Measurements from ENCODE around the gene PLVAP. TPM values are rescaled to one million over a fixed set of nuclear protein-coding genes. Genes with fewer than 3 reads are reported as not detected.

PLVAP gene
- total RNA-seq, 1 donor from 2014 or later: 0.99 TPM

DNA sequence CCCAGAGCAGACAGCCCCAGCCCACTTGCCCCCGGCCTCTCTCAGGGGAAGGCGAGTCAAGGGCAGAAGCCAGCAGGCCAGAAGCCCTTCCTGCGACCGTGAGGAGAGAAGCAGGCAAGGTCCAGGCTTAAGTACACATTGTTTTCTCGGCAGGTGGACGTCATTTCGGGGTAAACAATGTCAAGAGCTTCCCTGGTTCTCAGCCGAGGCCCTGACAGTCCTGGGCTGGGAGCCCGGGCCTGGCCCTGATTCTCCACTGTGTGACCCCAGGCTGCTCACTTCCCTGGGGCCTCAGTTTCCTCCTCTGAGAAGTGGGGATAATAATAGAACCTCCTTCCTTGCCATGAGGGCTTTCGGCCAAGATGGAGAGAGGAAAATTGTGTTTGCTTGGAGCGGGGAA lies 19.4 kb downstream of the PLVAP start:
- DNase-seq (ENCODE audit: low read depth in 2 of 2): no peak

DNA sequence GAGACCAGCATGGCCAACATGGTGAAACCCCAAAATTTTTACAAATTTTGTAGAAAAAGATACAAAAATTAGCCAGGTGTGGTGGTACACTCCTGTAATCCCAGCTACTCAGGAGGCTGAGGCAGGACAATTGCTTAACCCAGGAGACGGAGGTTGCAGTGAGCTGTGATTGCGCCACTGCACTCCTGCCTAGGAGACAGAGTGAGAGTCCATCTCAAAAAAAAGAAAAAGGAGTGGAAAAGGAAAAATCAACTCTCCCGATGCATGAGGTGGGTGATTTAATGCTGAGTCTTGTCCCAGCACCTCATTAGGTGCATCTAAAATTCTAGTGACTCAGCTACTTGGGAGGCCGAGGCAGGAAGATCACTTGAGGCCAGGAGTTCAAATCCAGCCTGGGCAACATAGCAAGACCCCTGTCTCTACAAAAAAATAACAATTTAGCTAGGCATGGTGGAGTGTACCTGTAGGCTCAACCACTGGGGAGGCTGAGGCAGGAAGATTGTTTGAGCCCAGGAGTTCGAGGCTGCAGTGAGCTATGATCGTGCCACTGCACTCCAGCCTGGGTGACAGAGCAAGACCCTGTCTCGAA lies 20.0 kb downstream of the PLVAP start:
- DNase-seq (ENCODE audit: low read depth in 2 of 2): no peak

GRCh38 chr19:17353386-17353785 lies 23.8 kb downstream of the PLVAP start:
- DNase-seq (ENCODE audit: low read depth in 2 of 2): no peak

DNA sequence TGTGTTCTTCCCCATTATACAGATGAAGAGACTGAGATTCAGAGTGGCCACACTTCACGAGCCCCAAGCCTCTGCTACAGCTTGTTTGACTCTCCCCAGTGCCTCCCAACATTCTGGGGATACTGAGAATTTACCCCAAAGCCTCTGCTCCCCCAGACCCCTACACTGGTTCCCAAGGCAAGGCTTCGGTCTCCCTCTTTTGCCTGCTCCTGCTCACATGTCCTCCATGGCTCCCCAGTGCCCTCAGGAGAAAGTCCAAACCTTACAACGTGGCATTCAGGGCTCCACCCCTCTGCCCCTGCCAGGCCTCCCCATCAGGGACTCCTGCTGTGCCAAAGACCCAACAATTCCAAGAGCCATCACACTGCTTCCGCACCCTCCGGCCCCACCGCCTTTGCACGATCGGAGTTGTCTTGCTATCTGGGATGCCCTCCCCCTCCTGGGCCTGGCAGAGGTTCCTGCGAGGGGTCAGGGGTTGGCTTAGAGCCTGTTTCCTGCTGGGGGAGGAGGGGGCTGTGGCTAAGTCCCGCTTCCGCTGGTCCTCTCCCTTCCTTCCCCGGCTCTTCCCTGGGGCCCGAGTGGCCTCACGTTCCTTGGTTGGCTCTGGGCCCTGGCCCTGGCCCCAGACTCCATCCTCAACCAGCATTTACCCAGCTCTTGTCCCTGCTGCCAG lies 24.4 kb downstream of the PLVAP start:
- DNase-seq (ENCODE audit: low read depth in 2 of 2): peak in 1 of 2 donors; percentile 32

DNA sequence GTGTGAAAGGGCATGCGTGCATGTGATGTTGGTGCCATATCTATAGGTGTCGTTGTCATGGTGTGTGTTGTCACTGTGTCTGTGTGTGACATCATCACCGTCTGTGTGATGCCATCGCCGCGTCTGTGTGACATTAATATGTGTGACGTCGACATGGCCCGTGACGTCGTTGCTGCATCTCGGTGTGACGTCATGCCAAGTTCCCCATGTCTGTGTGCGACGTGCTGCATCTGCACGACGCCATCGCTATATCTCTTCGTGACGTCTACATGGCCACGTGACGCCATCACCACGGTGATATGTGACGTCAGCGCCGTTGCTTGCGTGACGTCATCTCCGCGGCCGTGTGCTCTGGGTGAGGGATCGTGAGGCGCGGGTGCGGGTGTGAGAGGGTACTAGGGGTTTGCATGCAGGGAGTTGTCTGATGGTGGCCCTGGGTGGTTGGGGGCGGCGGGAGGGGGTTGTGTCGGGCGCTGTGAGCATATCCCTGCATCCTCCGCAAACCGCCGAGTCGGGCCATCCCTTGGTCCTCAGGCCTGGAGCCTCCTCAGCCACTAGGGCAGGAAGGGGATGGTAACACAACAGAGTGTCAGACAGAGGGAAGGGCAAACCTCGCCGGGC lies 25.2 kb downstream of the PLVAP start:
- DNase-seq (ENCODE audit: low read depth in 2 of 2): no peak

DNA sequence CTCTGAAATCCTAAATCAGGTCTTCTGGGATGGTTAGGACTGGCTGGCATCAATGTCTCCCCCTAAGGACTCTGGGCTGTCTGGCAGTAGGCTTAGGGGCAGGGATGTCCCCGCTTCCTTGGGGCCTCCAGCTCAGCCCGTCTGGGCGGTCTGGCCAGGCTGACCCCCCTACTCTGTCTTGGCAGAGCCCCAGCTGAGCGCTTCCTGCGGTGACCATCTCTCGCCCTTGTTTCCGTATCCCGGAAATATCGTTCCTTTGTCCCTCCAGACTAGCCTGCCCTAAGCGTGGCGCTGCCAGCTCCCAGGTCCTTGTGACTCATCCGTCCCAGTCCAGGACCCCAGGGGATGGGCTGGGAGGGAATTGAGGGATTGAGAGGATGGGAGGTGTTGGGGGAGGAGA lies 28.4 kb downstream of the PLVAP start:
- DNase-seq (ENCODE audit: low read depth in 2 of 2): peak; percentile 88 to 92

DNA sequence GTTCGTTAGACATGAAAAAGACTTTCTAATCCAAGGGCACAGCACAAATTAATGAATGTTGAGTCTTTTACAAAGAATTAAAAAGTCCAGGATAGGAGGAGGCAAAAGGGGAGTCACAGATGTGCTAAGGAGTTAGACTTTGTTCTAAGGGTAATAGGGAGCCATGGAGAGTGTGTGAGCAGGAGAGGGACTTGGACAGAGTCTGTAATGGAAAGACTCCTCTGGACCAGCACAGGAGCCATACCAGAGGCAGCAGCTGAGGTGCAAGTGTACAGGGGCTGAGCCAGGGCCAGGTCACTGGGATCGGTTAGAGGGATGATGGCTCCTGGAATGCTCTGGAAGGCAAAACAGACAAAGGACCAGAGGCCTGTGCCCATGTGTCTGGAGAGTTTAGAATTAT lies 29.3 kb downstream of the PLVAP start:
- DNase-seq (ENCODE audit: low read depth in 2 of 2): no peak

DNA sequence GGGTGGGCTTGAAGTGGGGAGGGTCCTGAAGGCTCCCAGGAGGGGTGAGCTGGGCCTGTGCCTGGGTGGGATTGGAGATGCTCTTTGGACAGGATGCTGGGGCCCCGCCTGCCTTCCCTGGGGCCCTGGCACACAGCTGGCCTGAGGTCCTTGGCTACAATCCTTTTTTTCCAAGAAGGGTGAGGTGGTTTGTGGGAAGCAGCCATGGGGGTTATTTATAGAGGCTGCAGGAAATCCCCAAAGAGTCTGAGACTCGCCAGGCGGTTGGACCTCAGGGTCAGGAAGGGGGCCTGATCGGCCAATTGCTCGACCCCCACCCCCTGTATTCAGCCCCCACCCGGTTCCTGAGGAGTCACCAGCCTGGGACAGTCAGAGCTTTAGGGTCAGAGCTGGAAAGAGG lies 29.8 kb downstream of the PLVAP start:
- DNase-seq (ENCODE audit: low read depth in 2 of 2): peak in 1 of 2 donors; percentile 54

DNA sequence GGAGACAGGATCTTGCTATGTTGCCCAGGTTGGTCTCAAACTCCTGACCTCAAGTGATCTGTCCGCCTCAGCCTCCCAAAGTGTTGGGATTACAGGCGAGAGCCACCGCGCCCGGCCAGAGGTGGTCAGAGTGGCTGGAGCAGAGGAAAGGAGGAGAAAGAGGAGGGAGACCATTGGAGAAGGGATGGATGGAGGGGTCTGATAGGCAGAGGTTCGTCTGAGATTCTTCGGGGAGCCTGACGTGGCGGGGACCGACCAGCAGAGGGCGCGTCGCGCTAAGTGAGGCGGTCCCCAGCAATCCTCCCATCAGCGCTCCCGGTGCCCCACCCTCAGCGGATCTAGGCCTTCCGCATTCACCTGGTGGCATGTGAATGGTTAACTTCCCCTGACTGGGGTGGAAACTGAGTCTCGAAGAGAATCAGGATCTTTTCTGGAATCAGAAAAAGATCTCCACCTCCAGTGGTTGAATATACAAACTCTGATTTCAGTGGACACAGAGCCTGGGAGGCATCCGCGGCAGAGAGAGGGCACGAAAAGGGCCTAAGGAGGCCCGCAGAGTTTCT lies 31.0 kb downstream of the PLVAP start:
- DNase-seq (ENCODE audit: low read depth in 2 of 2): peak; percentile 64 to 77

DNA sequence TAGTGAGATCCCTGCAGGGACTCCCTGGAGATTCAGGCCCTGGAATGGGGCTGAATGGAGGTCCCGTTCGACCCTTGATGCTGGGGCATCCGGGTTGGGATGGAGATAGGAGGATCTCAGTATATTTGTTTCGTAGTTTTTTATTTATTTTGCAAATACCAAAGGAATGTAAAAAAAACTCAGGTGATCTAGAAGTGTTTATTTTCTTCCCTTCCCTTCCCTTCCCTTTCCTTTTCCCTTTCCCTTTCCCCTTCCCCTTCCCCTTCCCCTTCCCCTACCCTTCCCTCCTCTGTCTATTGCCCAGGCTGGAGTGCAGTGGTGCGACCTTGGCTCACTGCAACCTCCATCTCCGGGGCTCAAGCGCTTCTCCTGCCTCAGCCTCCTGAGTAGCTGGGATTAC lies 35.3 kb downstream of the PLVAP start:
- no peak for DNase-seq (ENCODE audit: low read depth in 2 of 2)

- no peak for DNase-seq (ENCODE audit: low read depth in 2 of 2)
Measured at GRCh38 chr19:17341386-17341785, 35.8 kb downstream of the PLVAP start.

- DNase-seq (ENCODE audit: low read depth in 2 of 2): no peak
Measured at GRCh38 chr19:17340871-17341357, 36.2 kb downstream of the PLVAP start.

GRCh38 chr19:17340302-17340870 lies 36.8 kb downstream of the PLVAP start:
- no peak for DNase-seq (ENCODE audit: low read depth in 2 of 2)

DNA sequence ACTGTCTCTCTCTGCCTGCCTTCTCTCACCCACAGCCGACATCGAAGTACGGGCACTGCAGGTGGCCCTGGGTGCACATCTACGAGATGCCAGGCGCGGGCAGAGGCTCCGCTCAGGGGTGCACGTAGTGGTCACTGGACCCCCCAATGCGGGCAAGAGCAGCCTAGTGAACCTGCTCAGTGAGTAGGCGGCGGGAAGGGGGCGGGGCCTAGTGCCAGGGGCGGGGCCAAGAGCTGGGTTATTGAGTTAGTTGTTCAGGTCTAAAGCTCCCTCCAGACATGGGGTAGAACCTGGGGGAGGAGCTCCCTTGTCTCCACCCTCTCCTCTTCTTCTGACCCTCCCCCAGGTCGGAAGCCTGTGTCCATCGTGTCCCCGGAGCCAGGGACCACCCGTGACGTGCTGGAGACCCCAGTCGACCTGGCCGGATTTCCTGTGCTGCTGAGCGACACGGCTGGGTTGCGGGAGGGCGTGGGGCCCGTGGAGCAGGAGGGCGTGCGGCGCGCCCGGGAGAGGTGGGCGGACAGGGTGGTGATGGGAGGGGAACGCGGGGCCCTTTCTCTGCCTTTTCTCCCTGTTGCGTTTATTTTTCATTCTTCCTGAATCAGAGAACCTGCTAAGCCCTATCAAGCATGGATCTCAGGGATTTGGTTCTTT lies 37.9 kb downstream of the PLVAP start:
- no peak for DNase-seq (ENCODE audit: low read depth in 2 of 2)

GRCh38 chr19:17338433-17339078 lies 38.6 kb downstream of the PLVAP start:
- no peak for DNase-seq (ENCODE audit: low read depth in 2 of 2)

GRCh38 chr19:17337675-17338432 lies 39.3 kb downstream of the PLVAP start:
- DNase-seq (ENCODE audit: low read depth in 2 of 2): no peak

- peak; percentile 98 to 99 for DNase-seq (ENCODE audit: low read depth in 2 of 2)
Measured at GRCh38 chr19:17336872-17337674, 40.1 kb downstream of the PLVAP start, which contains the start of gene GTPBP3. TSS of gene GTPBP3 (plus strand) at chr19:17337553. CDS start at chr19:17337612, 59 bp downstream.

- DNase-seq (ENCODE audit: low read depth in 2 of 2): no peak
Measured at GRCh38 chr19:17335575-17335974, 41.6 kb downstream of the PLVAP start.

Measured in lung microvascular endothelial cell (primary cell).